Measurements from ENCODE around the gene ASPN. TPM values are rescaled to one million over a fixed set of nuclear protein-coding genes. Genes with fewer than 3 reads are reported as not detected.

Gene ASPN
- total and polyA plus RNA-seq, 8 donors: 0.51 to 16.5 (median 1.8) TPM

- DNase-seq: no peak
- intact Hi-C loops (cut with DNase I): no loop called here
- no peak for ATAC-seq
- no peak overlapping the region for H3K4me3 ChIP-seq
- WGBS, 2 donors: 92 to 98% methylated on average over 2 of the region's 2 CpGs
- TF ChIP-seq CTCF (IDR thresholded peaks at IDR 0.05): no peak
- H3K9me3 ChIP-seq: no peaks in the 10 kb centered on the region
- no peaks in the 10 kb centered on the region for H3K36me3 ChIP-seq
- no peak overlapping the region for H3K27ac ChIP-seq
- no peaks in the 10 kb centered on the region for H3K27me3 ChIP-seq
- no peaks in the 10 kb centered on the region for H3K4me1 ChIP-seq
- FAIRE-seq: no peak
Observed at GRCh38 chr9:92527291-92527828, 45.1 kb upstream of the ASPN start.

- H3K27ac ChIP-seq: no peak overlapping the region
- WGBS, 2 donors: 94 to 99% methylated on average over 5 of the region's 5 CpGs
- intact Hi-C loops (cut with DNase I): no loop called here
- no peaks in the 10 kb centered on the region for H3K4me1 ChIP-seq
- no peaks in the 10 kb centered on the region for H3K36me3 ChIP-seq
- TF ChIP-seq CTCF (IDR thresholded peaks at IDR 0.05): no peak
- no peak for ATAC-seq
- no peak overlapping the region for H3K4me3 ChIP-seq
- DNase-seq: no peak
- no peak for FAIRE-seq
- no peaks in the 10 kb centered on the region for H3K9me3 ChIP-seq
- H3K27me3 ChIP-seq: no peaks in the 10 kb centered on the region
Observed at GRCh38 chr9:92525306-92525705, 43.0 kb upstream of the ASPN start.

GRCh38 chr9:92524881-92525280 lies 42.6 kb upstream of the ASPN start:
- Histone ChIP-seq H3K4me1 (no peaks in the 10 kb centered on the region), H3K27me3 (no peaks in the 10 kb centered on the region)
- intact Hi-C loops (cut with DNase I): no loop called here

GRCh38 chr9:92522983-92523970 lies 41.0 kb upstream of the ASPN start:
- 61 to 63% methylated on average over 10 of the region's 10 CpGs for WGBS, 2 donors
- TF ChIP-seq CTCF (IDR thresholded peaks at IDR 0.05): no peak
- intact Hi-C loops (cut with DNase I): no loop called here
- no peak for ATAC-seq
- no peak overlapping the region for H3K4me3 ChIP-seq
- FAIRE-seq: no peak
- H3K27me3 ChIP-seq: no peaks in the 10 kb centered on the region
- H3K36me3 ChIP-seq: no peaks in the 10 kb centered on the region
- no peak overlapping the region for H3K27ac ChIP-seq
- DNase-seq: no peak
- no peaks in the 10 kb centered on the region for H3K4me1 ChIP-seq
- no peaks in the 10 kb centered on the region for H3K9me3 ChIP-seq

More at GRCh38 chr9:92524881-92525280, 42.6 kb upstream of the ASPN start:
- H3K27ac ChIP-seq: no peak overlapping the region
- H3K36me3 ChIP-seq: no peaks in the 10 kb centered on the region
- no peak for TF ChIP-seq CTCF (IDR thresholded peaks at IDR 0.05)
- ATAC-seq (no peak), FAIRE-seq (no peak), DNase-seq (no peak)
- H3K4me3 ChIP-seq: no peak overlapping the region
- 100% methylated on average over 1 of the region's 1 CpG for WGBS, 2 donors
- H3K9me3 ChIP-seq: no peaks in the 10 kb centered on the region

- H3K9me3 ChIP-seq: no peaks in the 10 kb centered on the region
- no peaks in the 10 kb centered on the region for H3K36me3 ChIP-seq
- H3K4me3 ChIP-seq: no peak overlapping the region
- no peak for FAIRE-seq
- no peaks in the 10 kb centered on the region for H3K27me3 ChIP-seq
- WGBS, 2 donors: 89 to 98% methylated on average over 2 of the region's 2 CpGs
- no peak for ATAC-seq
- DNase-seq: no peak
- H3K27ac ChIP-seq: no peak overlapping the region
- peaks cover 0 to 5% (median 0%) of the 10 kb centered on the region in 3 donors for H3K4me1 ChIP-seq
- no peak for TF ChIP-seq CTCF (IDR thresholded peaks at IDR 0.05)
- intact Hi-C loops (cut with DNase I): no loop called here
Observed at GRCh38 chr9:92520837-92521236, 38.5 kb upstream of the ASPN start.
